ENCODE results near the gene MADD. TPM values are rescaled to one million over a fixed set of nuclear protein-coding genes. Genes with fewer than 3 reads are reported as not detected.

Gene MADD
- total RNA-seq, 3 donors from 2014 or later = 43.3 to 56.5 (median 46.6) TPM

GRCh38 chr11:47356998-47357329 lies 87.0 kb downstream of the MADD start:
- DNase-seq (ENCODE audit: low spot score in 2 of 2) = no peak
- Histone ChIP-seq H3K27me3 (no peaks in the 10 kb centered on the region), H3K4me3 (no peak overlapping the region), H3K36me3 (no peaks in the 10 kb centered on the region), H3K4me1 (peaks cover 0 to 4% of the 10 kb centered on the region in 2 donors), H3K9me3 (no peaks in the 10 kb centered on the region), H3K27ac (no peak overlapping the region)
- intact Hi-C loops (cut with DNase I; ENCODE audit: low total_unique reads) = loop anchor here (10.0 kb wide), 1 partner anchor 172 kb away; the partner anchor contains the start of gene PACSIN3
- TF ChIP-seq POLR2AphosphoS5 (IDR thresholded peaks at IDR 0.05) = no peak
- no peak for TF ChIP-seq POLR2A (IDR thresholded peaks at IDR 0.05)
- TF ChIP-seq CTCF (IDR thresholded peaks at IDR 0.05) = no peak

GRCh38 chr11:47357985-47358730 lies 88.2 kb downstream of the MADD start:
- no peaks in the 10 kb centered on the region for H3K9me3 ChIP-seq

GRCh38 chr11:47358731-47359051 lies 88.8 kb downstream of the MADD start:
- H3K27me3 ChIP-seq = no peaks in the 10 kb centered on the region
- H3K9me3 ChIP-seq = no peaks in the 10 kb centered on the region
- no peak overlapping the region for H3K4me3 ChIP-seq
- no peaks in the 10 kb centered on the region for H3K36me3 ChIP-seq
- TF ChIP-seq CTCF (IDR thresholded peaks at IDR 0.05) (no peak), POLR2AphosphoS5 (IDR thresholded peaks at IDR 0.05) (no peak), POLR2A (IDR thresholded peaks at IDR 0.05) (no peak)
- no peak for DNase-seq (ENCODE audit: low spot score in 2 of 2)
- no peak overlapping the region for H3K27ac ChIP-seq
- intact Hi-C loops (cut with DNase I; ENCODE audit: low total_unique reads) = loop anchor here (10.0 kb wide), 1 partner anchor 174 kb away; the partner anchor contains the start of gene PACSIN3
- peaks cover 0 to 4% of the 10 kb centered on the region in 2 donors for H3K4me1 ChIP-seq

More at GRCh38 chr11:47357985-47358730, 88.2 kb downstream of the MADD start:
- no peak overlapping the region for H3K4me3 ChIP-seq
- H3K27me3 ChIP-seq = no peaks in the 10 kb centered on the region
- DNase-seq (ENCODE audit: low spot score in 2 of 2) = no peak
- no peak overlapping the region for H3K27ac ChIP-seq
- TF ChIP-seq POLR2AphosphoS5 (IDR thresholded peaks at IDR 0.05) (no peak), POLR2A (IDR thresholded peaks at IDR 0.05) (no peak), CTCF (IDR thresholded peaks at IDR 0.05) (no peak)
- H3K4me1 ChIP-seq = peaks cover 0 to 4% of the 10 kb centered on the region in 2 donors
- H3K36me3 ChIP-seq = no peaks in the 10 kb centered on the region
- intact Hi-C loops (cut with DNase I; ENCODE audit: low total_unique reads) = loop anchor here (10.0 kb wide), 1 partner anchor 173 kb away; the partner anchor contains the start of gene PACSIN3

GRCh38 chr11:47359162-47359561 lies 89.2 kb downstream of the MADD start:
- Histone ChIP-seq H3K4me3 (no peak overlapping the region), H3K9me3 (no peaks in the 10 kb centered on the region), H3K27me3 (no peaks in the 10 kb centered on the region), H3K36me3 (no peaks in the 10 kb centered on the region), H3K4me1 (peaks cover 0 to 4% of the 10 kb centered on the region in 2 donors), H3K27ac (no peak overlapping the region)
- intact Hi-C loops (cut with DNase I; ENCODE audit: low total_unique reads) = loop anchor here (10.0 kb wide), 1 partner anchor 174 kb away; the partner anchor contains the start of gene PACSIN3
- DNase-seq (ENCODE audit: low spot score in 2 of 2) = no peak
- TF ChIP-seq POLR2A (IDR thresholded peaks at IDR 0.05) (no peak), POLR2AphosphoS5 (IDR thresholded peaks at IDR 0.05) (no peak), CTCF (IDR thresholded peaks at IDR 0.05) (no peak)

GRCh38 chr11:47359586-47359985 lies 89.7 kb downstream of the MADD start:
- no peaks in the 10 kb centered on the region for H3K9me3 ChIP-seq
- peaks cover 0 to 4% of the 10 kb centered on the region in 2 donors for H3K4me1 ChIP-seq
- H3K27me3 ChIP-seq = no peaks in the 10 kb centered on the region
- TF ChIP-seq POLR2AphosphoS5 (IDR thresholded peaks at IDR 0.05) (no peak), CTCF (IDR thresholded peaks at IDR 0.05) (no peak)
- no peaks in the 10 kb centered on the region for H3K36me3 ChIP-seq
- no peak for DNase-seq (ENCODE audit: low spot score in 2 of 2)
- H3K4me3 ChIP-seq = no peak overlapping the region
- intact Hi-C loops (cut with DNase I; ENCODE audit: low total_unique reads) = loop anchor here (10.0 kb wide), 1 partner anchor 175 kb away; the partner anchor contains the start of gene PACSIN3
- H3K27ac ChIP-seq = no peak overlapping the region
